Colonic mucosa (tissue), 4 donors: ENCODE results near the gene SLC17A9. TPM values are rescaled to one million over a fixed set of nuclear protein-coding genes. Genes with fewer than 3 reads are reported as not detected.

Experiments used
- DNase-seq: peaks from one replicate; pipeline ENCODE4 v3.0.0-alpha.2; 2020
- H3K27ac ChIP-seq: fragments of 200-600 bp; one replicate; pipeline ENCODE4 v1.8.0; 2021
- H3K27me3 ChIP-seq: fragments of 200-600 bp; one replicate; pipeline ENCODE4 v1.8.0; 2021
- H3K36me3 ChIP-seq: fragments of 200-600 bp; one replicate; pipeline ENCODE4 v1.8.0; 2021
- H3K4me1 ChIP-seq: fragments of 200-600 bp; one replicate; pipeline ENCODE4 v1.8.0; 2021; ENCODE audit warnings: mild to moderate bottlenecking
- H3K4me3 ChIP-seq: fragments of 200-600 bp; one replicate; pipeline ENCODE4 v1.8.0; 2021
- H3K9ac ChIP-seq, 2 donors: one replicate each; pipeline ENCODE4 v1.7.0; 2013; ENCODE audit warnings: control low read depth in 2 of 2, low read depth in 2 of 2, low read length in 2 of 2
- H3K9me3 ChIP-seq: fragments of 200-600 bp; one replicate; pipeline ENCODE4 v1.8.0; 2021
- CTCF ChIP-seq: fragments of 200-600 bp; IDR thresholded peaks from one replicate; pipeline ENCODE4 v1.8.0; 2022; ENCODE audit warnings: antibody characterized with exemption, mild to moderate bottlenecking
- intact Hi-C: fragments of 100-400 bp; cut with DNase I; formaldehyde crosslinking; loops from one replicate; pipeline ENCODE4 v1.14.1; 2022
- total RNA-seq, 2 donors: library from RNA; stranded (reverse); fragmentation: NEBNext Ultra II Directional in 1 of 2; extraction: Animal tissue kit (Norgen Biotek cat#: 25700) in 1 of 2; gene quantifications; one replicate each; pipeline ENCODE4 v1.2.1, GENCODE V29; 2021
- donor health status: healthy.
- donor health status: DM: no; HTN: no; CAD: no.
- donor health status: DM: no; HTN: no; CAD: no.

SLC17A9 gene
- total RNA-seq, 2 donors from 2014 or later = 23.1 to 54.7 TPM

GRCh38 chr20:63007646-63008488 is 55.4 kb downstream of the SLC17A9 start:
- Histone ChIP-seq H3K36me3 (no peaks in the 10 kb centered on the region), H3K27ac (no peak overlapping the region), H3K27me3 (peaks cover 85% of the 10 kb centered on the region), H3K4me3 (no peak overlapping the region), H3K9me3 (no peaks in the 10 kb centered on the region), H3K9ac (no peak overlapping the region), H3K4me1 (no peaks in the 10 kb centered on the region)
- intact Hi-C loops = loop anchor here (2.0 kb wide), 2 partner anchors 35 to 135 kb away; no protein-coding TSS in a partner anchor
- no peak for DNase-seq
- TF ChIP-seq CTCF = no peak

- Histone ChIP-seq H3K4me3 (no peak overlapping the region), H3K36me3 (no peaks in the 10 kb centered on the region), H3K27me3 (peaks cover 80% of the 10 kb centered on the region), H3K9me3 (no peaks in the 10 kb centered on the region), H3K4me1 (no peaks in the 10 kb centered on the region), H3K27ac (no peak overlapping the region), H3K9ac (no peak overlapping the region)
- intact Hi-C loops = loop anchor here (2.0 kb wide), 2 partner anchors 36 to 136 kb away; no protein-coding TSS in a partner anchor
- DNase-seq = no peak
- TF ChIP-seq CTCF = no peak
Measured at GRCh38 chr20:63008541-63009044, 56.1 kb downstream of the SLC17A9 start.

GRCh38 chr20:63009045-63009961 is 56.8 kb downstream of the SLC17A9 start:
- H3K36me3 ChIP-seq = no peaks in the 10 kb centered on the region
- H3K4me1 ChIP-seq = no peaks in the 10 kb centered on the region
- H3K27ac ChIP-seq = no peak overlapping the region
- intact Hi-C loops = loop anchor here (2.0 kb wide), 2 partner anchors 37 to 137 kb away; no protein-coding TSS in a partner anchor
- DNase-seq = peak; percentile 79
- no peaks in the 10 kb centered on the region for H3K9me3 ChIP-seq
- no peak overlapping the region for H3K4me3 ChIP-seq
- TF ChIP-seq CTCF = peak; percentile 88
- H3K27me3 ChIP-seq = peaks cover 73% of the 10 kb centered on the region
- peak overlapping the region in 1 of 2 donors; percentile 43 for H3K9ac ChIP-seq

GRCh38 chr20:63009988-63010769 is 57.7 kb downstream of the SLC17A9 start:
- H3K27me3 ChIP-seq = peaks cover 69% of the 10 kb centered on the region
- H3K9me3 ChIP-seq = no peaks in the 10 kb centered on the region
- H3K27ac ChIP-seq = no peak overlapping the region
- TF ChIP-seq CTCF = no peak
- DNase-seq = peak; percentile 23
- no peak overlapping the region for H3K4me3 ChIP-seq
- intact Hi-C loops = loop anchor here (2.0 kb wide), 2 partner anchors 37 to 137 kb away; no protein-coding TSS in a partner anchor
- no peaks in the 10 kb centered on the region for H3K36me3 ChIP-seq
- no peaks in the 10 kb centered on the region for H3K4me1 ChIP-seq
- no peak overlapping the region for H3K9ac ChIP-seq
